ENCODE results near the gene ADGRG7. TPM values are rescaled to one million over a fixed set of nuclear protein-coding genes. Genes with fewer than 3 reads are reported as not detected.

Gene ADGRG7
- total RNA-seq, 2 experiments from 2014 or later, result 26.5 to 27.0 TPM

- Mint-ChIP-seq H3K4me3 (no peak overlapping the region), H3K36me3 (ENCODE audit: low read depth) (peaks cover 38% of the 10 kb centered on the region), H3K4me1 (ENCODE audit: low read depth) (peaks cover 10% of the 10 kb centered on the region), H3K27me3 (ENCODE audit: low read depth) (no peaks in the 10 kb centered on the region), H3K27ac (no peak overlapping the region), H3K9me3 (ENCODE audit: insufficient read depth) (no peaks in the 10 kb centered on the region)
- POLR2A ChIA-PET, result interaction anchor here (1.1 to 1.4 kb wide), 2 partner anchors 12 to 28 kb away, joined by 3 to 4 read pairs; no protein-coding TSS in a partner anchor
- DNase-seq, result no peak
- peak; percentile 40 for ATAC-seq
- CTCF ChIA-PET, result interaction anchor here (0.9 to 1.4 kb wide), 3 partner anchors 17 to 42 kb away, joined by 3 to 4 read pairs (median 3); no protein-coding TSS in a partner anchor
Observed at GRCh38 chr3:100682056-100682853, 72.9 kb downstream of the ADGRG7 start.

DNA sequence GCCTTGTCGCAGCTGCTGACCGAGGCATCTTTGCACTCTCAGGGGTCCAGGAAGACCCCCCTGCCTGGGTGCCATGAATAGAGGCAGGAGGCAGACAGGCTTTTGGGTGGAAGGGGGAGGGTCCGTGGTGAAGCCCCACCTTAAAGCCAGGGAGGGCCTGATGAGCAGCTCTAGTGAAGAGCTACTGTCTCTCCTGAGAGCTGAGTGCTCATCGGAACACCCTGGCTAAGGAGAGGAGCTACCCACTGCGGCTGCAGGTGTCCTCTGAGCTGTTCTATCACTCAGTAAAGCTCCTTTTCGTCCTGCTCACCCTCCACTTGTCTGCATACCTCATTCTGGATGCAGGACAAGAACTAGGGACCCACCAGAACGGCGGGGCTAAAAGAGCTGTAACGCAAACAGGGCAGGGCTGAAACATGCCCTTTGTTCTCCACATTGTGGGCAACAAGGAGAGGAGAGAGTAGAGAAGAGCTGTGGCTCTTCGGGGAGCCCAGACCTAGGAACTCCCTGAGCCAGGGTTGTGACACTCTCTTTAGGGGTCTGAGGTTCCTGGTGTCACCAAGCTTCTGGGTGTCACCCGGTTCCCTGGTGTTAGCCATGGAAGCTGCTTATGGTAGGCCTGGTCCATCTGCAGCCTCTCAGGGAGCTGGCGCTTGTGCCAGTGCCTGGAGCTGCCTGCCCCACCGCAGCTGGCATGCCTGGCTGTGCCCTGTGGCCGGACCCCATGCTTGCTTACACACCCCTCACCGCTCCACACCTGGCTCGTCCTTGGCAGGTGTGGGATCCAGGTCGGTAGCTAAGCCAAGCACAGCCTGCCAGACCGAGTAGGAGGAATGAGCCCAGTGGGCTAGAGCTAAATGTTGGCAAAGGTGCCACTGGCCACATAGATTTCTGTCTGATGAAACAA, 73.7 kb downstream of the ADGRG7 start:
- H3K27ac Mint-ChIP-seq, result no peak overlapping the region
- CTCF ChIA-PET, result interaction anchor here (0.7 to 1.4 kb wide), 5 partner anchors 10 to 48 kb away, joined by 3 to 4 read pairs (median 3); no protein-coding TSS in a partner anchor
- H3K36me3 Mint-ChIP-seq (ENCODE audit: low read depth), result peaks cover 34% of the 10 kb centered on the region
- no peaks in the 10 kb centered on the region for H3K27me3 Mint-ChIP-seq (ENCODE audit: low read depth)
- POLR2A ChIA-PET, result interaction anchor here (0.5 to 1.4 kb wide), 4 partner anchors 11 to 48 kb away, joined by 3 to 4 read pairs (median 3); no protein-coding TSS in a partner anchor
- H3K9me3 Mint-ChIP-seq (ENCODE audit: insufficient read depth), result no peaks in the 10 kb centered on the region
- H3K4me1 Mint-ChIP-seq (ENCODE audit: low read depth), result peaks cover 10% of the 10 kb centered on the region
- ATAC-seq, result peak; percentile 34
- DNase-seq, result no peak
- H3K4me3 Mint-ChIP-seq, result no peak overlapping the region

DNA sequence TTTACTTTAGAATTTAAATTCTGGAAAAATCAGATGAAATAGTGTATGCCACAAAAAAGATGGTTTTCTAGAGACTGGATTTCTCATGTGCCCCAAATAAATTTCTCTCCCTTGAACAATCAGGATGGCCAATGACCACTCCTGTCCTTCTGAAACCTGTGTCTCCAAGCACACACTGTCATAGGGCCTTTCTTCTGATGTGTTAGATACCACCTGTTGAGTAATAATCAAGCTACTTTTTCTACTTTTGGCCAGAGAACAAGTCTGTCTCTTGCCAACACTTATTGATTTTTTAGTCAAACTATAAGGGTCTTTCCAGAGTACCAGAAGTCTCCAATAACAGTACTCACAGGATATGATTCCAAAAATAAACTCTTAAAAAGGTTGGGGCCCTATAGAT, 83.8 kb downstream of the ADGRG7 start:
- ATAC-seq (no peak), DNase-seq (no peak)
- H3K27me3 Mint-ChIP-seq (ENCODE audit: low read depth), result peaks cover 19% of the 10 kb centered on the region
- no peak overlapping the region for H3K4me3 Mint-ChIP-seq
- CTCF ChIA-PET, result interaction anchor here (1.2 to 2.6 kb wide), 6 partner anchors 10 to 43 kb away, joined by 4 to 10 read pairs (median 5); no protein-coding TSS in a partner anchor
- no peaks in the 10 kb centered on the region for H3K9me3 Mint-ChIP-seq (ENCODE audit: insufficient read depth)
- no peaks in the 10 kb centered on the region for H3K4me1 Mint-ChIP-seq (ENCODE audit: low read depth)
- peaks cover 29% of the 10 kb centered on the region for H3K36me3 Mint-ChIP-seq (ENCODE audit: low read depth)
- no peak overlapping the region for H3K27ac Mint-ChIP-seq
- POLR2A ChIA-PET, result interaction anchor here (2.3 kb wide), 1 partner anchor 16 kb away, joined by 9 read pairs; the partner anchor contains the start of gene TFG

DNA sequence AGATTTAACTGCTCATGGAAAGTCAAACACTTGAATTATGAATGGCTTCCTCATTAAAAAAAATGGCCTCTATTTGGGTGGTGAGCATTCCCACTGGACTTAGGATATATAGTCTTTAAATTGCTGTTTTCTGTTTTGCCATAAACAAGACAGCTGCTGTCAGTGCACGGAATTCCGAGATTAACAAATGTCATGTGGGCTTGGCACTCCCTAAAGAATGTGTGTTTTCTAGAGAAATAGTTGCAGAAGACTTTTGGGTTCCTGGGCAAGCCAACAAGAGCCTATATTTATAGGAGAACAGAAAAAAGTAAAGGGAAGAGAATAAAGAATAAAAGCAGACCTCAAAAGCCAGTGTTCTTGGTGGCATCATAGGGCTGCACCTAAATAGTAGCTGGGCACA, 86.3 kb downstream of the ADGRG7 start:
- Mint-ChIP-seq H3K27ac (no peak overlapping the region), H3K4me3 (no peak overlapping the region), H3K36me3 (ENCODE audit: low read depth) (peaks cover 12% of the 10 kb centered on the region), H3K4me1 (ENCODE audit: low read depth) (no peaks in the 10 kb centered on the region), H3K9me3 (ENCODE audit: insufficient read depth) (no peaks in the 10 kb centered on the region), H3K27me3 (ENCODE audit: low read depth) (peaks cover 17% of the 10 kb centered on the region)
- DNase-seq (no peak), ATAC-seq (no peak)
- ChIA-PET POLR2A (no interaction called here), CTCF (no interaction called here)

GRCh38 chr3:100696161-100696560, 86.8 kb downstream of the ADGRG7 start:
- H3K4me3 Mint-ChIP-seq, result no peak overlapping the region
- H3K4me1 Mint-ChIP-seq (ENCODE audit: low read depth), result no peaks in the 10 kb centered on the region
- ChIA-PET CTCF (no interaction called here), POLR2A (no interaction called here)
- ATAC-seq (no peak), DNase-seq (no peak)
- H3K27ac Mint-ChIP-seq, result no peak overlapping the region
- H3K9me3 Mint-ChIP-seq (ENCODE audit: insufficient read depth), result no peaks in the 10 kb centered on the region
- H3K27me3 Mint-ChIP-seq (ENCODE audit: low read depth), result peaks cover 17% of the 10 kb centered on the region
- H3K36me3 Mint-ChIP-seq (ENCODE audit: low read depth), result peaks cover 12% of the 10 kb centered on the region

- ChIA-PET CTCF (interaction anchor here (0.5 kb wide), 1 partner anchor 18 kb away, joined by 4 read pairs; no protein-coding TSS in a partner anchor), POLR2A (no interaction called here)
- Mint-ChIP-seq H3K9me3 (ENCODE audit: insufficient read depth) (no peaks in the 10 kb centered on the region), H3K4me1 (ENCODE audit: low read depth) (no peaks in the 10 kb centered on the region), H3K27me3 (ENCODE audit: low read depth) (peaks cover 14% of the 10 kb centered on the region), H3K27ac (no peak overlapping the region), H3K36me3 (ENCODE audit: low read depth) (peaks cover 8% of the 10 kb centered on the region), H3K4me3 (no peak overlapping the region)
- ATAC-seq, result peak; percentile 43
- DNase-seq, result no peak
Observed at GRCh38 chr3:100697172-100697571, 87.8 kb downstream of the ADGRG7 start.

DNA sequence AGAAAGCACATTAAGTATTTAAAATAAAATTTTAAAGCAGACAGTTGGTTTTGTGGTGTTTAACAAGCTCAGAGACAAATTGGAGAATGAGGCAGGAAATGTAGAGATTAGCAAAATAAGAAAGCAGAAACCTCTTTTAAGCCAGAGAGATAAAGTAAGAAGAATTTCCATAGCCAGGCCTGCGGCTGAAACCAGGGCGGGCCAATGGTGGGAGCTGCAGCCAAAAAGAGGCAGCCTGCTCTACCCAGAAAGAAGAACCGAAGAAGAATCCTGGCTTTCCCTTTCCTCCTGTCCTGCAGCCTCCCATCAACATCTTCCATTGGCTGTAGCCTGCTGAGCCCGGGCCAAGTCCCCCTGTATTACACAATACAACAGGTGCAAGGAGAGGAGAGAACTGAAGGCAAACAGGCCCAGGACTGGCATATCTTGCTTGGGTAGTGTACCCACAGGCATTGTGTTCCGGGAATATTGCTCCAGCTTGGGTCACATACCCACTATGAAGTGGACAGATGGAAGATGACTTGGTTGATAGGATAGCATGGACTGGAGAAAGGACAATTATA, 88.4 kb downstream of the ADGRG7 start:
- ChIA-PET POLR2A (no interaction called here), CTCF (interaction anchor here (0.5 to 1.8 kb wide), 2 partner anchors 17 to 48 kb away, joined by 4 to 6 read pairs; no protein-coding TSS in a partner anchor)
- H3K9me3 Mint-ChIP-seq (ENCODE audit: insufficient read depth), result no peaks in the 10 kb centered on the region
- H3K4me3 Mint-ChIP-seq, result no peak overlapping the region
- ATAC-seq, result no peak
- H3K27me3 Mint-ChIP-seq (ENCODE audit: low read depth), result peaks cover 9% of the 10 kb centered on the region
- no peak for DNase-seq
- no peaks in the 10 kb centered on the region for H3K4me1 Mint-ChIP-seq (ENCODE audit: low read depth)
- H3K36me3 Mint-ChIP-seq (ENCODE audit: low read depth), result peaks cover 8% of the 10 kb centered on the region
- no peak overlapping the region for H3K27ac Mint-ChIP-seq

- H3K27ac Mint-ChIP-seq, result no peak overlapping the region
- DNase-seq, result no peak
- H3K4me3 Mint-ChIP-seq, result no peak overlapping the region
- H3K4me1 Mint-ChIP-seq (ENCODE audit: low read depth), result no peaks in the 10 kb centered on the region
- POLR2A ChIA-PET, result interaction anchor here (1.7 kb wide), 1 partner anchor 10 kb away, joined by 7 read pairs; the partner anchor contains the start of gene TFG
- peaks cover 8% of the 10 kb centered on the region for H3K36me3 Mint-ChIP-seq (ENCODE audit: low read depth)
- peaks cover 9% of the 10 kb centered on the region for H3K27me3 Mint-ChIP-seq (ENCODE audit: low read depth)
- no peaks in the 10 kb centered on the region for H3K9me3 Mint-ChIP-seq (ENCODE audit: insufficient read depth)
- no peak for ATAC-seq
- CTCF ChIA-PET, result interaction anchor here (1.8 kb wide), 1 partner anchor 49 kb away, joined by 6 read pairs; no protein-coding TSS in a partner anchor
Observed at GRCh38 chr3:100698736-100699135, 89.3 kb downstream of the ADGRG7 start.

- ChIA-PET CTCF (no interaction called here), POLR2A (no interaction called here)
- Mint-ChIP-seq H3K4me3 (no peak overlapping the region), H3K36me3 (ENCODE audit: low read depth) (peaks cover 5% of the 10 kb centered on the region), H3K9me3 (ENCODE audit: insufficient read depth) (no peaks in the 10 kb centered on the region), H3K27me3 (ENCODE audit: low read depth) (peaks cover 9% of the 10 kb centered on the region), H3K27ac (no peak overlapping the region), H3K4me1 (ENCODE audit: low read depth) (no peaks in the 10 kb centered on the region)
- ATAC-seq (no peak), DNase-seq (no peak)
Observed at GRCh38 chr3:100700708-100701107, 91.3 kb downstream of the ADGRG7 start.

GRCh38 chr3:100702082-100702979, 92.9 kb downstream of the ADGRG7 start:
- no peak overlapping the region for H3K4me3 Mint-ChIP-seq
- ATAC-seq (no peak), DNase-seq (no peak)
- H3K36me3 Mint-ChIP-seq (ENCODE audit: low read depth), result no peaks in the 10 kb centered on the region
- H3K9me3 Mint-ChIP-seq (ENCODE audit: insufficient read depth), result no peaks in the 10 kb centered on the region
- H3K4me1 Mint-ChIP-seq (ENCODE audit: low read depth), result no peaks in the 10 kb centered on the region
- peaks cover 5% of the 10 kb centered on the region for H3K27me3 Mint-ChIP-seq (ENCODE audit: low read depth)
- no peak overlapping the region for H3K27ac Mint-ChIP-seq
- ChIA-PET CTCF (interaction anchor here (1.8 kb wide), 1 partner anchor 9 kb away, joined by 7 read pairs; no protein-coding TSS in a partner anchor), POLR2A (no interaction called here)

- H3K4me1 Mint-ChIP-seq (ENCODE audit: low read depth), result no peaks in the 10 kb centered on the region
- CTCF ChIA-PET, result interaction anchor here (0.9 to 1.8 kb wide), 2 partner anchors 9 to 13 kb away, joined by 3 to 7 read pairs; no protein-coding TSS in a partner anchor
- ATAC-seq (no peak), DNase-seq (no peak)
- no peaks in the 10 kb centered on the region for H3K9me3 Mint-ChIP-seq (ENCODE audit: insufficient read depth)
- no peaks in the 10 kb centered on the region for H3K36me3 Mint-ChIP-seq (ENCODE audit: low read depth)
- no peak overlapping the region for H3K4me3 Mint-ChIP-seq
- POLR2A ChIA-PET, result no interaction called here
- no peak overlapping the region for H3K27ac Mint-ChIP-seq
- peaks cover 4% of the 10 kb centered on the region for H3K27me3 Mint-ChIP-seq (ENCODE audit: low read depth)
Observed at GRCh38 chr3:100702980-100703345, 93.6 kb downstream of the ADGRG7 start.

Data from activated CD8-positive, alpha-beta T cell treated with anti-CD3 and anti-CD28 coated beads, Interleukin-2, amount 10 ng/mL, durations not matched to agents 7 days and 5 days (primary cell).